ENCODE measurements around the gene GNB3.
"Not testable (repeated sequence)": the region's sequence is repeated elsewhere in the genome, so short reads cannot be mapped to it uniquely, and the experiment has no call there.

GNB3 gene

DNA sequence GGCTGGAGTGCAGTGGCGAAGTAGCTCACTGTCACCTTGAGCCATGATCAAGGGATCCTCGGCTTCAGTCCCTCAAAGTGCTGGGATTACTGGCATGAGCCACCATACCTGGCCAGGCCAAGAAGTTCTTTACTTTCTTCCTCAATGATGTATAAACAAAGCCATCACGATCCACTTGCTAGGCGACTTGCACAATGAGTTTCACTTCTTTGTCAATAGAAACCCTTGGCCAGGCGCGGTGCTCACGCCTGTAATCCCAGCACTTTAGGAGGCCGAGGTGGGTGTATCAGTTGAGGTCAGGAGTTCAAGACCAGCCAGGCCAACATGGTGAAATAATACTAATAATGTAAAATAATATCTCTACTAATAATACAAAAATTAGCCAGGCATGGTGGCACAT is 46.7 kb downstream of the GNB3 start:
- peak; percentile 29 for DNase-seq

DNA sequence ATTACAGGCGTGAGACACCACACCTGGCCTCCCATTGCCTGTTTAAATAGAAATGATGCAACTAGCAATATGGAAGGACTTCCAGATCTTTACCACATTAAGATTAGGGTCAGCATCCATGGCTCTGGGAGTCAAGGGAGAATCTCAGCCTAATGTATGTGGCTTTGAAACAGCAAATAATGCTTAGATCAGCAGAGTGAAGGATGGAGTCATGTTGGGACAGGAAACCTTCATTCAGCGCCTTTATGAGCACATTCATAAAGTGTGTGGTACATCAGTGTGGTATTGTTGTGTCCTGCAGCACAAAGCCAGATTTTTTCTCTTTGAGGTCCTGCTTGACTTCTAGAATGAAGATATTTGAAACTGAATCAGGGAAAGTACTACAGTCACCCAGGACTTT is 47.6 kb downstream of the GNB3 start:
- no peak for DNase-seq

DNA sequence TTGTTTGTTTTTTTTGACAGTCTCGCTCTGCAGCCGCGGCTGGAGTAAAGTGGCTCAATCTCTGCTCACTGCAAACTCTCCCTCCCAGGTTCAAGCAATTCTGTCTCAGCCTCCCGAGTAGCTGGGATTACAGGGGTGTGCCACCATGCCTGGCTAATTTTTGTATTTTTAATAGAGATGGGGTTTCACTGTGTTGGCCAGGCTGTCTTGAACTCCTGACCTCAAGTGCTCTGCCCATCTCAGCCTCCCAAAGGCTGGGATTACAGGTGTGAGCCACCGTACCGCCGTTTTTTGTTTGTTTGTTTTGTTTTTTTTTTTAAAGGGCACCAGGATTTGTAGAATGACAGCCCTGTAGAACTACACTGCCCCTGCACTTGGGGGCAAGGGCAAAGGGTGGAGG is 48.1 kb downstream of the GNB3 start:
- DNase-seq: not testable (repeated sequence)

- DNase-seq: not testable (repeated sequence)
Observed at GRCh38 chr12:6889775-6890573, 49.2 kb downstream of the GNB3 start.

DNA sequence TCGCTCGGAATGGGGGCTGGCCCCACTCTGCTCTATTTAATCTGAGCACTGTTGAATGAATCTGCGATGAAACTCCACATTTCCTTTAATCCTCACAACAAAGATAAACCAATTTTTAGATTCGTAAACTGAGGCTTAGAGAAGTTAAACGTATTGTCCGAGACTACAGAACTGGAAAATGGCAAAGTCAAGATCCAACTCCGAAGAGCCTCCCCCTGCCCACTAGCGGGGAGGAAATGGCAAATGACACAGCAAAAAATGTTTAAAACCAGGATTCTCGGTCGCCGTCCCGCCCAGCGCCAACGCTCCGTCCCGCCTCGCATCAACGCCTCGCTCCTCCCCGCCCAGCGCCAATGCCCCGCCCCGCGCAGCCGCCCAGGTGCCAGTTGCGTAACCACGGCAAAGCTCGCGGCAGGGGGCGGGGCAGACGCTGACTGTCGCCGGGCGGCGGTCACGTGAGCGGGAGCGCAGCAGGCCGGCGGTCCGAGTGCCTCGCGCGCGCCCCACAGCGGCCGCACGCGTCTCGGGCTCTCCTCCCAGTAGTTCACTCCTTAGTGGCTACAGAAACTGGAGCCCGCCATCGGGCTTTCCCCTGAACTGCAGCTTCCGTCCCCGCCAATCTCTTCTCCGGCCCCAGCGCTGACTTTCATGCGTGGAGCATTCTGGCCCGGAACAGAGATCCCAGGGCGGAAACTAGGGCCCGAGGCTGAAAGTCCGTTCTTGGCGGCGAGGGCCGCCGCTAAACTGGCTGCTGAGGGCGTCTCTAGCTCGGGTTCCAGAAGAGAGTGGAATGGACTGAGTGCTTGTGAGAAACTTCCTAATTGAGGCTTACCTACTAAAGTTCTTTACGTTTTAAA is 50.3 kb downstream of the GNB3 start:
- peak; percentile 98 for DNase-seq

GRCh38 chr12:6891646-6892001 is 50.9 kb downstream of the GNB3 start:
- DNase-seq: no peak

DNA sequence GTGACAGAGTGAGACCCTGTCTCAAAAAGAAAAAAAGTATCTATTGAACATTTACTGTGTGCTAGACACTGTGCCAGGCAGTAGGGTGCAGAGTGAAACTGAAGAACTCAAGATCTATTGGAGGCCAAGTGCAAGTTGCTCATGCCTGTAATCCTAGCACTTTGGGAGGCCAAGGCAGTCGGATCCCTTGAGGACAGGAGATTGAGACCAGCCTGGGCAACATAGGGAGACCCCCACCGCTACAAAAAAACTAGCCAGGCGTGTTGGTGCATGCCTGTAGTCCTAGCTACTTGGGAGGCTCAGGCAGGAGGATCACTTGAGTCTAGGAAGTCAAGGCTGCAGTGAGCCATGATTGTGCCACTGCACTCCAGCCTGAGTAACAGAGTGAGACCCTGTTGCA is 52.0 kb downstream of the GNB3 start:
- DNase-seq: not testable (repeated sequence)

- DNase-seq: no peak
Observed at GRCh38 chr12:6894321-6894720, 53.6 kb downstream of the GNB3 start.
